ENCODE results near the gene MDH1B. TPM values are rescaled to one million over a fixed set of nuclear protein-coding genes. Genes with fewer than 3 reads are reported as not detected.

The MDH1B gene
- total and polyA plus RNA-seq, 2 donors (not counting 1 experiment from before 2014, with no cell fraction given) = 0.34 TPM; not detected in 1

DNA sequence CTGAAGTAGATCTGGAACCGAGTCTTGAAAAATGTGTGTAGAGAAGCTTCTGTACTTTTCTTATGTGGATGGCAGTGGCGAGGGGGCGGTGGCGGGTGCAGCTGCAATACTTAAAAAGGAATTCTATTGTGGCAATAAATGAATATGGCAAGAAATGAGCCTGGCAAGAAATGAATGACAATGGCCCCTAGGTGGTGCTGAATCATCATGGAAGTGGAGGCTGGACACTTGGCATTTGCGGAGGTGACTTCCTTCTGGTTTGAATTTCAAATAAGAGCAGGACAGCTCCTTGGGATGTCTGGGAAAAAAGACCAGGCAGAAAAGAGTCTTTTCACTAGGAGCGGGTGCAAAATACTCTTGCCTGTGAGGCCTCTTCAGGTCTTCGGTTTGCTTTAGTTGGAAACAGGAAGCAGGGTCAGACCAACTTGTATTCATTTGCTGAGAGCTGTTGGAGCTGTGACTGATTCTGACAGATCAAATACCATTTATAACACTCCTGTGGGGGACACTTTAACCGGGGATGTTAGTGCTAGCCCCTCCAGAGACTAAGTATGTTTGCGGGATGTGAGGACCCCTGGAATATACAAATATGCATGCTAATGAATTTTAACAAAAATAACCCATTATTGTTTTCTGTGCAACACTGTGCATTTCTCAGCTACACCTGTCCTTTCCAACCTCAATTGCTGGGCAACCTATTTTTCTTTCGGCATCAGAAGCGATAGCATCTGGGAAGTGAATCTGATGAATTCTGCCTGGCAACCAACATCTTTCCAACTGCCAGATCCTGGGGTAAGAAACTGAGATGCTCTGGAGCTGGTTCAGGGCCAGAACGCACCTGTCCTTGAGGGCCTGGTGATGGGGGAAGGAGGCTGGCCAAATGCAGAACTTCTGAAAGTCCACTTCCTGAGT is 35.6 kb upstream of the MDH1B start:
- ChIA-PET POLR2A (no interaction called here), CTCF (interaction anchor here (0.7 to 5.7 kb wide), 29 partner anchors 9 to 1272 kb away, joined by 3 to 44 read pairs (median 3); partner anchors contain the start of genes FASTKD2, KLF7 and MDH1B)
- intact Hi-C loops (cut with micrococcal nuclease) = loop anchor here (1.0 to 10.0 kb wide), 4 partner anchors 108 to 1272 kb away; no protein-coding TSS in a partner anchor
- peak; percentile 71 for DNase-seq
- no peaks in the 10 kb centered on the region for H3K9me3 Mint-ChIP-seq (ENCODE audit: insufficient read depth)
- Histone ChIP-seq H4K20me1 (ENCODE audit: control insufficient read depth, insufficient read depth, low read length, poor library complexity, severe bottlenecking) (no peaks in the 10 kb centered on the region), H3K79me2 (ENCODE audit: control insufficient read depth, insufficient read depth, low read length) (no peaks in the 10 kb centered on the region), H3K9ac (ENCODE audit: low read length) (peak overlapping the region; percentile 50), H3K27me3 (replicated peaks in 1 of 4; ENCODE audit: control extremely low read depth in 1 of 4, control insufficient read depth in 3 of 4, insufficient read depth in 4 of 4, low read length in 3 of 4) (no peaks in the 10 kb centered on the region), H2AFZ (ENCODE audit: insufficient read depth, low read depth, low read length, poor library complexity, severe bottlenecking) (peak overlapping the region; percentile 61), H3K4me3 (ENCODE audit: control extremely low read depth in 1 of 5, extremely low read depth in 1 of 5, insufficient read depth in 1 of 5, low read depth in 2 of 5, low read length in 4 of 5) (peak overlapping the region in 3 of 5 experiments; percentile 36 to 49 (median 45)), H3K36me3 (replicated peaks in 1 of 2; ENCODE audit: control extremely low read depth in 1 of 2, control insufficient read depth in 1 of 2, extremely low read depth in 1 of 2, insufficient read depth in 2 of 2, low read length in 1 of 2) (peaks cover 0 to 4% of the 10 kb centered on the region in 2 experiments), H3K4me1 (ENCODE audit: control insufficient read depth in 2 of 2, insufficient read depth in 2 of 2, low read length in 2 of 2) (peaks cover 0 to 5% of the 10 kb centered on the region in 2 donors), H3K27ac (ENCODE audit: low read length in 2 of 2) (no peak overlapping the region), H3K4me2 (replicated peaks; ENCODE audit: low read depth, low read length, poor library complexity, severe bottlenecking) (peak overlapping the region; percentile 66), H3K9me3 (ENCODE audit: control extremely low read depth in 1 of 3, control insufficient read depth in 2 of 3, insufficient read depth in 1 of 3, low read length in 2 of 3) (no peaks in the 10 kb centered on the region)
- no peak overlapping the region for H3K27ac Mint-ChIP-seq
- peak; percentile 36 for ATAC-seq (ENCODE audit: low read depth)
- peak overlapping the region; percentile 80 for H3K4me3 Mint-ChIP-seq
- no peaks in the 10 kb centered on the region for H3K27me3 Mint-ChIP-seq
- WGBS (ENCODE audit: insufficient coverage) = 35% methylated on average over 7 of the region's 12 CpGs
- peaks cover 11% of the 10 kb centered on the region for H3K4me1 Mint-ChIP-seq
- TF ChIP-seq, protein P1, sequence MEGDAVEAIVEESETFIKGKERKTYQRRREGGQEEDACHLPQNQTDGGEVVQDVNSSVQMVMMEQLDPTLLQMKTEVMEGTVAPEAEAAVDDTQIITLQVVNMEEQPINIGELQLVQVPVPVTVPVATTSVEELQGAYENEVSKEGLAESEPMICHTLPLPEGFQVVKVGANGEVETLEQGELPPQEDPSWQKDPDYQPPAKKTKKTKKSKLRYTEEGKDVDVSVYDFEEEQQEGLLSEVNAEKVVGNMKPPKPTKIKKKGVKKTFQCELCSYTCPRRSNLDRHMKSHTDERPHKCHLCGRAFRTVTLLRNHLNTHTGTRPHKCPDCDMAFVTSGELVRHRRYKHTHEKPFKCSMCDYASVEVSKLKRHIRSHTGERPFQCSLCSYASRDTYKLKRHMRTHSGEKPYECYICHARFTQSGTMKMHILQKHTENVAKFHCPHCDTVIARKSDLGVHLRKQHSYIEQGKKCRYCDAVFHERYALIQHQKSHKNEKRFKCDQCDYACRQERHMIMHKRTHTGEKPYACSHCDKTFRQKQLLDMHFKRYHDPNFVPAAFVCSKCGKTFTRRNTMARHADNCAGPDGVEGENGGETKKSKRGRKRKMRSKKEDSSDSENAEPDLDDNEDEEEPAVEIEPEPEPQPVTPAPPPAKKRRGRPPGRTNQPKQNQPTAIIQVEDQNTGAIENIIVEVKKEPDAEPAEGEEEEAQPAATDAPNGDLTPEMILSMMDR (IDR thresholded peaks at IDR 0.05) = peak; percentile 78
- no peak for TF ChIP-seq EZH2 (IDR thresholded peaks at IDR 0.05; ENCODE audit: borderline replicate concordance, insufficient read depth, low read depth, low read length, poor library complexity, severe bottlenecking)

DNA sequence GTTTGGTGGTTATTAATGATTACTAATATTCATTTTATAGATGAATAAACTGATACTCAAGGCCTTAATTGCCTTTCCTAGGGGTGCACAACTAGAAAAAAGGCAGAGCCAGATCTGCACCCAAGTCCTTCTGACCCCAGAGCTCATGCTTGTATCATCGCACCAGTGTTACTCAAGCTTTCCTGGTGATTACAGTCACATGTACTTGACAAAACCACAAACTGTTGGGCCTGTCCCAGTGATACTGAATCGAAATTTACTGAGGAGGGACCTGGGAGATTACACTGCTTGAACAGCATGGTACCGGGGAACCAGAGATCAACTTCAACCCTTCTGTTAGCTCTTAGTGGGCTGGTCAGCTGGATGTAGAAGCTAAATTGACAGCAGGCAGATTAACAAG is 34.0 kb upstream of the MDH1B start:
- ChIA-PET POLR2A (no interaction called here), CTCF (interaction anchor here (0.7 to 5.7 kb wide), 7 partner anchors 8 to 1242 kb away, joined by 3 to 44 read pairs (median 7); partner anchors contain the start of genes FASTKD2 and MDH1B)
- Histone ChIP-seq H3K27me3 (replicated peaks in 1 of 4; ENCODE audit: control extremely low read depth in 1 of 4, control insufficient read depth in 3 of 4, insufficient read depth in 4 of 4, low read length in 3 of 4) (no peaks in the 10 kb centered on the region), H4K20me1 (ENCODE audit: control insufficient read depth, insufficient read depth, low read length, poor library complexity, severe bottlenecking) (no peaks in the 10 kb centered on the region), H3K9ac (ENCODE audit: low read length) (no peak overlapping the region), H3K4me3 (ENCODE audit: control extremely low read depth in 1 of 5, extremely low read depth in 1 of 5, insufficient read depth in 1 of 5, low read depth in 2 of 5, low read length in 4 of 5) (no peak overlapping the region), H3K4me1 (ENCODE audit: control insufficient read depth in 2 of 2, insufficient read depth in 2 of 2, low read length in 2 of 2) (peaks cover 0 to 5% of the 10 kb centered on the region in 2 donors), H3K4me2 (replicated peaks; ENCODE audit: low read depth, low read length, poor library complexity, severe bottlenecking) (no peak overlapping the region), H3K79me2 (ENCODE audit: control insufficient read depth, insufficient read depth, low read length) (no peaks in the 10 kb centered on the region), H3K27ac (ENCODE audit: low read length in 2 of 2) (no peak overlapping the region), H2AFZ (ENCODE audit: insufficient read depth, low read depth, low read length, poor library complexity, severe bottlenecking) (no peak overlapping the region), H3K9me3 (ENCODE audit: control extremely low read depth in 1 of 3, control insufficient read depth in 2 of 3, insufficient read depth in 1 of 3, low read length in 2 of 3) (no peaks in the 10 kb centered on the region), H3K36me3 (replicated peaks in 1 of 2; ENCODE audit: control extremely low read depth in 1 of 2, control insufficient read depth in 1 of 2, extremely low read depth in 1 of 2, insufficient read depth in 2 of 2, low read length in 1 of 2) (peaks cover 0 to 4% of the 10 kb centered on the region in 2 experiments)
- intact Hi-C loops (cut with micrococcal nuclease) = no loop called here
- Mint-ChIP-seq H3K4me1 (peaks cover 11% of the 10 kb centered on the region), H3K27me3 (no peaks in the 10 kb centered on the region), H3K9me3 (ENCODE audit: insufficient read depth) (no peaks in the 10 kb centered on the region), H3K27ac (no peak overlapping the region), H3K4me3 (no peak overlapping the region)
- TF ChIP-seq EZH2 (IDR thresholded peaks at IDR 0.05; ENCODE audit: borderline replicate concordance, insufficient read depth, low read depth, low read length, poor library complexity, severe bottlenecking) = no peak
- TF ChIP-seq, protein P1 (IDR thresholded peaks at IDR 0.05) = no peak
- ATAC-seq (ENCODE audit: low read depth) (no peak), DNase-seq (no peak)
- WGBS (ENCODE audit: insufficient coverage) = 51% methylated on average over 3 of the region's 3 CpGs
